A673 (cell line): Measurements from ENCODE around the gene METRNL. TPM values are rescaled to one million over a fixed set of nuclear protein-coding genes. Genes with fewer than 3 reads are reported as not detected.

Experiments used
- BruUV-seq: library from RNA; stranded (reverse); fragments of 400-500 nt; replicated peaks from 2 replicates; lab custom pipeline; 2021; lab: Mats Ljungman, UMichigan
- CTCF ChIA-PET: fragments of 300-600 bp; sonication (Branson Sonifier 250); formaldehyde crosslinking; loops from one replicate; lab custom pipeline; 2022; ENCODE audit warnings: antibody characterized with exemption; lab: Charles Lee
- POLR2A ChIA-PET: fragments of 300-600 bp; sonication (Branson Sonifier 250); formaldehyde crosslinking; loops from one replicate; lab custom pipeline; 2022; ENCODE audit warnings: antibody characterized with exemption; ENCODE audit not compliant: low non-redundant PET; lab: Charles Lee
- DNase-seq: peaks from one replicate; pipeline ENCODE4 v3.0.0-alpha.2; 2015; ENCODE audit warnings: low spot score
- H3K27ac ChIP-seq: fragments of 200-600 bp; sonication (generic); 2 replicates; pipeline ENCODE4 v1.5.1; 2016; ENCODE audit warnings: mixed run types, low read depth, mild to moderate bottlenecking, mixed read lengths, antibody characterized with exemption, low read length; ENCODE audit not compliant: poor library complexity, severe bottlenecking
- H3K27me3 ChIP-seq: fragments of 200-600 bp; sonication (generic); replicated peaks from 2 replicates; pipeline ENCODE4 v1.6.1; 2017; ENCODE audit warnings: mixed run types, low read depth, mild to moderate bottlenecking, mixed read lengths, antibody characterized with exemption, low read length; ENCODE audit not compliant: insufficient read depth, poor library complexity
- H3K36me3 ChIP-seq: fragments of 200-600 bp; sonication (generic); 2 replicates; pipeline ENCODE4 v1.6.1; 2016; ENCODE audit warnings: mixed run types, mild to moderate bottlenecking, mixed read lengths, antibody characterized with exemption, low read length; ENCODE audit not compliant: insufficient read depth, poor library complexity, severe bottlenecking
- H3K4me1 ChIP-seq: fragments of 200-600 bp; sonication (generic); 2 replicates; pipeline ENCODE4 v1.6.1; 2017; ENCODE audit warnings: mixed run types, mild to moderate bottlenecking, mixed read lengths, antibody characterized with exemption, low read length; ENCODE audit not compliant: insufficient read depth, poor library complexity, severe bottlenecking
- H3K4me3 ChIP-seq: fragments of 200-600 bp; sonication (generic); 2 replicates; pipeline ENCODE4 v1.5.1; 2016; ENCODE audit warnings: low read depth, mixed run types, mild to moderate bottlenecking, mixed read lengths, low read length; ENCODE audit not compliant: poor library complexity, severe bottlenecking
- H3K9me3 ChIP-seq: fragments of 200-600 bp; sonication (generic); 2 replicates; pipeline ENCODE4 v1.6.1; 2016; ENCODE audit warnings: mixed run types, low read depth, mild to moderate bottlenecking, mixed read lengths, antibody characterized with exemption, low read length; ENCODE audit not compliant: poor library complexity, severe bottlenecking
- EZH2 ChIP-seq: fragments of 200-600 bp; sonication (generic); IDR thresholded peaks from 2 replicates; pipeline ENCODE4 v1.6.1; 2017; ENCODE audit warnings: borderline replicate concordance, low read depth, mild to moderate bottlenecking, mixed read lengths, antibody characterized with exemption, low read length; ENCODE audit not compliant: poor library complexity, severe bottlenecking
- intact Hi-C: fragments of 100-400 bp; cut with micrococcal nuclease; formaldehyde crosslinking; loops from one replicate; pipeline ENCODE4 v1.10.0; 2022; ENCODE audit not compliant: unreplicated experiment
- total RNA-seq: library from RNA; stranded (reverse); gene quantifications from 2 replicates; pipeline ENCODE4 v1.2.3, GENCODE V29; 2021
- TF ChIP-seq, protein P1 (sequence below): fragments of 300-800, 200-600 bp; sonication (generic); conservative IDR thresholded peaks from 2 replicates; pipeline ENCODE4 v1.5.1; 2017; ENCODE audit warnings: low read depth, mild to moderate bottlenecking, antibody characterized with exemption, low read length, moderate library complexity, mixed read lengths

METRNL gene
- total RNA-seq, 1 experiment from 2014 or later, result 16.5 TPM

DNA sequence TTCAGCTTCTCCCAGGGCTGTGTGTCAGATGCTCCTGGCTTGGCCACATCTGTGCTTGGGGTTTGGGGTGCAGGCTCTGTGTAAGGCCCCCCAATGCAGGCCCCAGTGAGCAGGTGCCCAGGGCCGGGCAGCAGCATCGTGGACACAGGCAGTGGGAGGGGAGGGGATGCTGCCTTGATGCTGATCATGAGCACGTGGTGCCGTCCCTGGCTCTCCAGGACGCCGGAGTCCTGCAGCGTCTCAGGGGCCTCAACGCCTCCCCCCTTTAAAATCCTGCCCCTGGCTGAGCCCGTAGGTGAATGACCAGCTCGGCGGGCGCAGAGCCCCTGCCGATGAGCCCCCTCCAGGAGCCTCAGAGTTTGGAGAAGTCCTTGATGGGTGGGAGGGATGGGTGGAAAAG is 9.0 kb downstream of the METRNL start:
- CTCF ChIA-PET, result no interaction called here
- no peak for DNase-seq
- TF ChIP-seq, protein P1, sequence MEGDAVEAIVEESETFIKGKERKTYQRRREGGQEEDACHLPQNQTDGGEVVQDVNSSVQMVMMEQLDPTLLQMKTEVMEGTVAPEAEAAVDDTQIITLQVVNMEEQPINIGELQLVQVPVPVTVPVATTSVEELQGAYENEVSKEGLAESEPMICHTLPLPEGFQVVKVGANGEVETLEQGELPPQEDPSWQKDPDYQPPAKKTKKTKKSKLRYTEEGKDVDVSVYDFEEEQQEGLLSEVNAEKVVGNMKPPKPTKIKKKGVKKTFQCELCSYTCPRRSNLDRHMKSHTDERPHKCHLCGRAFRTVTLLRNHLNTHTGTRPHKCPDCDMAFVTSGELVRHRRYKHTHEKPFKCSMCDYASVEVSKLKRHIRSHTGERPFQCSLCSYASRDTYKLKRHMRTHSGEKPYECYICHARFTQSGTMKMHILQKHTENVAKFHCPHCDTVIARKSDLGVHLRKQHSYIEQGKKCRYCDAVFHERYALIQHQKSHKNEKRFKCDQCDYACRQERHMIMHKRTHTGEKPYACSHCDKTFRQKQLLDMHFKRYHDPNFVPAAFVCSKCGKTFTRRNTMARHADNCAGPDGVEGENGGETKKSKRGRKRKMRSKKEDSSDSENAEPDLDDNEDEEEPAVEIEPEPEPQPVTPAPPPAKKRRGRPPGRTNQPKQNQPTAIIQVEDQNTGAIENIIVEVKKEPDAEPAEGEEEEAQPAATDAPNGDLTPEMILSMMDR, result no peak
- intact Hi-C loops, result no loop called here
- Histone ChIP-seq H3K9me3 (no peaks in the 10 kb centered on the region), H3K27ac (no peak overlapping the region), H3K36me3 (no peaks in the 10 kb centered on the region), H3K4me3 (no peak overlapping the region), H3K4me1 (peaks cover 6% of the 10 kb centered on the region), H3K27me3 (no peaks in the 10 kb centered on the region)
- POLR2A ChIA-PET, result no interaction called here
- no TSS peak for BruUV-seq

DNA sequence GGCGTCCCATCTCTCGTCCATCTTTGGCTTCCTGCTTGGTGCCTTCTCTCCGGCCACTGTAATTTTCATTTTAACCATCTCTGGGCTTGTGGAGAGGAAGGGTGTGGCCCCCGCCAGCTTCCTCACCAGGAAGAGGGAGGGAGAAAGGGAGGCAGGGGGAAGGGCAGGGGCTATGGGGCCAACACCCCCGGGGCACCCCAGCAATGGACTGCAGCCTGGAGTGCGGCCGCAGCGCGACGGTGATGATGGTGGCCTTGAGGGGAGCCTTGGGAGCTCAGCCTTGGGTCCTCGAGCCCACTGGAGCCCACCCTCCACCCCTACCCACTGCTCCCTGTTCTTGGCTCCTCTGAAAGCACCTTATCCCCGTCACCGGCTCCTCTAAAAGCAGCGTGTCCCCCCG is 9.5 kb downstream of the METRNL start:
- Histone ChIP-seq H3K4me3 (no peak overlapping the region), H3K9me3 (no peaks in the 10 kb centered on the region), H3K27me3 (no peaks in the 10 kb centered on the region), H3K4me1 (peaks cover 2% of the 10 kb centered on the region), H3K36me3 (no peaks in the 10 kb centered on the region), H3K27ac (no peak overlapping the region)
- ChIA-PET CTCF (no interaction called here), POLR2A (no interaction called here)
- DNase-seq, result no peak
- BruUV-seq, result no TSS peak
- TF ChIP-seq, protein P1, result no peak
- TF ChIP-seq EZH2, result no peak
- intact Hi-C loops, result no loop called here

DNA sequence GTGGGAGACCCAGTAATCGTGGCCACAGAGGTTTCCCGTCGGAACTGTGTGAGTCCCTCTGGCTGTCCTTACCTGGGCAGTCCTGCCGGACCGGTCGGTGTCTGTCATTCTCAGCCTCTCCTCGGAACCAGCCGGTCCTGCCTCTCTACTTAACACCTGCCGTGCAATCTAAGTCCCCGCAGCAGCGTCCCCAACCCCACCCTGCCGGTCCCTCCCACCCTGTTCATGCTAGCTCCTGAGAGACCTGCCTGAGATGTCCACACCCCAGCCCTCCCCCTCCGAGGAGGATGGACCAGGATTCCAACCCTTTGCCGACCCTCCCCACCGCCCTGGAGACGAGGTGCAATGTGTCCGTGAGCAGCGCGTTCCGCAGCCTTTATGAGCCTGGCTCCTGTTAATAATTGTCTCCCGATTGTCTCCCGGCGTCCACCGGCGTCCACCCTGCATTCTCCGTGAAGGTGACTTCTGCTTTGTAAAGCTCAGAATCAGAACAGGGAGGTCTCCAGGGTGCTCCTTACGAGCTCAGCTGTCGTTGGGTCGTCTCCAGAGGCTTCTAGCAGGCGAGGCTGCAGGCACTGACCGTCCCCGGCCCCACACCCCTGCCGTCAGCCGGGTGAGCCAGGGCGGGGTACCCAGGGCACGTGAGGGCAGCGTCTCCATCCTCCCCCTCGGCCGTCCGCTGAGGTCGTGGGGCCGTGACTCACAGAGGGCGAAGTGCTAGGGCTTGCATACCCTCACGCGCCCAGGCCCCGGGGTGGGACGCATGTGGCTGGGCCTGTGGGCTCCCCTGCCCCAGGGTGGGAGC is 10.1 kb downstream of the METRNL start:
- Histone ChIP-seq H3K36me3 (no peaks in the 10 kb centered on the region), H3K27ac (no peak overlapping the region), H3K4me1 (no peaks in the 10 kb centered on the region), H3K4me3 (no peak overlapping the region), H3K9me3 (no peaks in the 10 kb centered on the region), H3K27me3 (no peaks in the 10 kb centered on the region)
- ChIA-PET POLR2A (no interaction called here), CTCF (no interaction called here)
- no TSS peak for BruUV-seq
- DNase-seq, result no peak
- intact Hi-C loops, result no loop called here
- TF ChIP-seq, protein P1, result no peak
- TF ChIP-seq EZH2, result no peak
